ENCODE results near the gene ADAMTS17.

DNA sequence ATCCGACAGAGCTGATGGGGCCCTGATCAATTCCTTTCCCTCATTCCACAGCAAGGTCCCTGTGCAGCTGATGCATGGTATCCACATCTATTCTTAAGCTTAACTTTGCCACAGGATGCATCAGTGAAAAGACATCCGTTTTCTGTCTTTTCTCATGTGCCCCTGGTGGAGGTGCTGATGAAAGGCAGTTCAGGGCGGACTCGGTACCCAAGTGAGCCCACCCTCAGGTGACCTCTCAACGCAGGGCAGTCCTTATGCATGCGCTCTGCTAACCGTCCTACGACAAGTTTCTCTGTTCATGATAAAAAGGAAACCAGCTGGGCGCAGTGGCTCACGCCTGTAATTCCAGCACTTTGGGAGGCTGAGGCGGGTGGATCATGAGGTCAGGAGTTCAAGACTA is 251.4 kb downstream of the ADAMTS17 start:
- no peak for TF ChIP-seq POLR2A (IDR thresholded peaks at IDR 0.05; ENCODE audit: low read depth, low read length)
- no peak for TF ChIP-seq POLR2AphosphoS5 (IDR thresholded peaks at IDR 0.05; ENCODE audit: low read depth, low read length)
